GM12865 (cell line): ENCODE data around the gene DGCR2.
"Not testable (repeated sequence)": the region's sequence is repeated elsewhere in the genome, so short reads cannot be mapped to it uniquely, and the experiment has no call there.

ENCODE experiments used
- DNase-seq: peaks from one replicate; pipeline ENCODE4 v3.0.0; 2010; ENCODE audit warnings: low read depth
- H3K4me3 ChIP-seq: 2 replicates; pipeline ENCODE4 v1.5.1; 2011; ENCODE audit warnings: mild to moderate bottlenecking, low read depth, low read length, control low read depth
- TF ChIP-seq, protein P1 (sequence below): IDR thresholded peaks from 2 replicates; pipeline ENCODE4 v1.5.1; 2011; ENCODE audit warnings: low read length, control low read depth, low read depth, inconsistent platforms; ENCODE audit not compliant: insufficient read depth; ENCODE audit errors: missing control alignments

Gene DGCR2

DNA sequence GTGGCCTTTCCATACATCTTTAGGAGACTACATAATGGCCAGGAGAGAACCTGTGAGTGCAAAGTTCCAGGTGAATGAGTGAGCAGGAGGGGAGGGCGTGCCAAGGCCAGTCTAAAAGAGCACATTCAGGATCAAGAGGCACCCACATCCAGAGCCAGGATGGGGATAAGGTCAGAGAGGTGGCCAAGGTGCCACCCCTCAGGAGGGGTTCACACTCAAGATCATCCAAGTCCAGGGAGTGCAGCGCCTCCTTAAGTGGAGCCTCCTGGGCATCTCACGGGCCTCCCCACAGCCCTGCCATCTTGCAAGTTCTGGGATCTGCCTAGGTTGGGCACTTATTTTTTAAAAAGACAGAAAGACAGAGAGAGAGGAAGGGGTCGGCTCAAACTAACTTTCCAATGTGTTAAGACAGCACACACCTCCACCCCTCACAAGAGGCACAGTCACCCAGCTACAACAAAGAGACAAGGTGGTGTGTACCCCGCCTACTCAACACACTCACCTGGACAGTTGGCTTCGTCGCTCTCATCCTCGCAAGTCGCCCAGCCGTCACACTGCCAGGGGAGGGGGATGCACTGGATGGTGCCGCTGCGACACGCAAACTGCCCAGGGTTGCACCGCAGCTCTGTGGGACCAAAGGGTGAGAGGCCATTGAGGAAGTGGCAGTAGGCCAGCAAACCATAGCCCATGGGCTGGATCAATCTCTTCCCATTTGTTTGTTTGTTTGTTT is 33.2 kb downstream of the DGCR2 start:
- TF ChIP-seq, protein P1, sequence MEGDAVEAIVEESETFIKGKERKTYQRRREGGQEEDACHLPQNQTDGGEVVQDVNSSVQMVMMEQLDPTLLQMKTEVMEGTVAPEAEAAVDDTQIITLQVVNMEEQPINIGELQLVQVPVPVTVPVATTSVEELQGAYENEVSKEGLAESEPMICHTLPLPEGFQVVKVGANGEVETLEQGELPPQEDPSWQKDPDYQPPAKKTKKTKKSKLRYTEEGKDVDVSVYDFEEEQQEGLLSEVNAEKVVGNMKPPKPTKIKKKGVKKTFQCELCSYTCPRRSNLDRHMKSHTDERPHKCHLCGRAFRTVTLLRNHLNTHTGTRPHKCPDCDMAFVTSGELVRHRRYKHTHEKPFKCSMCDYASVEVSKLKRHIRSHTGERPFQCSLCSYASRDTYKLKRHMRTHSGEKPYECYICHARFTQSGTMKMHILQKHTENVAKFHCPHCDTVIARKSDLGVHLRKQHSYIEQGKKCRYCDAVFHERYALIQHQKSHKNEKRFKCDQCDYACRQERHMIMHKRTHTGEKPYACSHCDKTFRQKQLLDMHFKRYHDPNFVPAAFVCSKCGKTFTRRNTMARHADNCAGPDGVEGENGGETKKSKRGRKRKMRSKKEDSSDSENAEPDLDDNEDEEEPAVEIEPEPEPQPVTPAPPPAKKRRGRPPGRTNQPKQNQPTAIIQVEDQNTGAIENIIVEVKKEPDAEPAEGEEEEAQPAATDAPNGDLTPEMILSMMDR, result no peak
- H3K4me3 ChIP-seq, result no peak overlapping the region
- DNase-seq, result no peak

GRCh38 chr22:19086896-19087295 is 35.3 kb downstream of the DGCR2 start:
- no peak for DNase-seq
- TF ChIP-seq, protein P1, result no peak
- H3K4me3 ChIP-seq, result no peak overlapping the region

DNA sequence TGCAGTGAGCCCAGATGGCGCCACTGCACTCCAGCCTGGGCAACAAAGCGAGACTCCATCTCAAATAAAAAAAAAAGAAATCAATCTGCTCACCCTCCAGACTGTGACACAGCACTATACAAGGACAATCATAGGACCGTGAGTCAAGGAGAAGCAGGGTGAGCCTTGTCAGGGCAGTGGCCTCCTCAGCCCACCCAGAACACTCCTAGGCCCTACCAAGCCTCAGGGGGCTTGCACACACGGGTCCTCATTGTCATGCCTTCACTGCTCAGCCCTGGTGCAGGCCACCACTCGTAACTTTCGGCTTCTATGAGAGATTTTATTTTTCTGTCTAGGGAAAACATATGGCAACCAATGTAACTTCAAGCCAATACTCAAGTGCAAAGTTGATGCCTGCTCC is 35.8 kb downstream of the DGCR2 start:
- H3K4me3 ChIP-seq, result no peak overlapping the region
- no peak for DNase-seq
- TF ChIP-seq, protein P1, result no peak

DNA sequence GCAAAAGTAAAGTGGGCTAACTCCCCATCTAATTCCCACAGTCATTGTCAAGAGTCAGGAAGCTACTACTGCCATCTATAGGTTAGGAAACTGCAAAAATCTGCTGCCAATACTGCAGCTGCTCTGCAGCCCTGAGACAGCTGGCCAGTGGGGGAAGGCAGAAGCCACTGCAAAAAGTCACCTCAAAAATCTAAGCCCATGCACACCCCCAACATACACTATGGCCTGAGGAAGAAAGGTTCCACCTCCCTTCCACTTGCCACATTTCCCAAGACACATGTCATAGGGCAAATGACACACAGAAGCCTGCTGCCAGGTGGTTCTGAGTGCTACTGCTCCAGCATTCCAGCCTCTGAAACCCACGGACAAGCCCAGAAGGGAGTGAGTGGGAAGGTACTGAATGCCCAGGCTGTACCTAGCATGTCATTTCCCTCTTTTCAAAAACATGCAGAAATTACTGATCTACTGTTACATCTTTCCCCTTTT is 36.9 kb downstream of the DGCR2 start:
- no peak overlapping the region for H3K4me3 ChIP-seq
- peak; percentile 42 for DNase-seq

GRCh38 chr22:19084586-19084985 is 37.6 kb downstream of the DGCR2 start:
- not testable (repeated sequence) for H3K4me3 ChIP-seq, DNase-seq

More for the DNA sequence above, 36.9 kb downstream of the DGCR2 start:
- TF ChIP-seq, protein P1, result peak; percentile 21

DNA sequence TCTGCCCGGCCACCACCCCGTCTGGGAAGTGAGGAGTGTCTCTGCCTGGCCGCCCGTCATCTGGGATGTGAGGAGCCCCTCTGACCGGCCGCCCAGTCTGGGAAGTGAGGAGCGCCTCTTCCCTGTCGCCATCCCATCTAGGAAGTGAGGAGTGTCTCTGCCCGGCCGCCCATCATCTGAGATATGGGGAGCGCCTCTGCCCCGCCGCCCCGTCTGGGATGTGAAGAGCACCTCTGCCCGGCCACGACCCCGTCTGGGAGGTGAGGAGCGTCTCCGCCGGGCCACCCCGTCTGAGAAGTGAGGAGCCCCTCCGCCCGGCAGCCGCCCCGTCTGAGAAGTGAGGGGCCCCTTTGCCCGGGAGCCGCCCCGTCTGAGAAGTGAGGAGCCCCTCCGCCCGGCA is 38.1 kb downstream of the DGCR2 start:
- not testable (repeated sequence) for DNase-seq, H3K4me3 ChIP-seq

- TF ChIP-seq, protein P1, result no peak
- H3K4me3 ChIP-seq, result no peak overlapping the region
- no peak for DNase-seq
Observed at GRCh38 chr22:19082793-19083192, 39.4 kb downstream of the DGCR2 start.

DNA sequence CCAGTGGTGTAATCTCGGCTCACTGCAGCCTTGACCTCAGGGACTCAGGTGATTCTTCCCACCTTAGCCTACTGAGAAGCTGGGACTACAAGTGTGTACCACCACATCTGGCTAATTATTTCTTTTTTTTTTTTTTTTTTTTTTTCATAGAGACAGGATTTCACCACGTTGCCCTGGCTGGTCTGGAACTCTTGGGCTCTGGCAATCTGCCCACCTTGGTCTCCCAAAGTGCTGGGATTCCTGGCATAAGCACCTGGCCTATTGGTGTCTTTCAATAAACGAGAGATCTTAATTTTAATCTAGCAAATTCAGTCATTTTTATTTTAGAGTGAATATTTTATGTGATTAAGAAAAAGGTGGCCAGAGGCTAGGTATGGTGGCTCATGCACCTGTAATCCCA is 40.1 kb downstream of the DGCR2 start:
- no peak overlapping the region for H3K4me3 ChIP-seq
- no peak for DNase-seq
- TF ChIP-seq, protein P1, result no peak
